ENCODE measurements around the gene GLIS1. TPM values are rescaled to one million over a fixed set of nuclear protein-coding genes. Genes with fewer than 3 reads are reported as not detected.

The GLIS1 gene
- polyA plus RNA-seq, 1 donor (not counting 4 experiments of a cell fraction or from before 2014, with no cell fraction given), result not detected

GRCh38 chr1:53572065-53572814 lies 166.7 kb downstream of the GLIS1 start:
- Histone ChIP-seq H3K4me2 (ENCODE audit: control insufficient read depth, extremely low read depth, insufficient read depth, low read depth, low read length) (peak overlapping the region; percentile 15), H3K9ac (ENCODE audit: control insufficient read depth, extremely low read depth, insufficient read depth, low read length) (no peak overlapping the region)

GRCh38 chr1:53568540-53568939 lies 170.4 kb downstream of the GLIS1 start:
- H3K79me2 ChIP-seq (ENCODE audit: control insufficient read depth, insufficient read depth, low read length), result no peaks in the 10 kb centered on the region
- H3K4me2 ChIP-seq (ENCODE audit: control insufficient read depth, extremely low read depth, insufficient read depth, low read depth, low read length), result no peak overlapping the region
- no peaks in the 10 kb centered on the region for H3K9me3 ChIP-seq (ENCODE audit: control insufficient read depth, low read depth, low read length)
- no peaks in the 10 kb centered on the region for H3K9me1 ChIP-seq (ENCODE audit: control insufficient read depth, extremely low read depth, insufficient read depth, low read length)
- dilution Hi-C loops (cut with MboI; ENCODE audit: extremely low pct_ligation_motif_present, low sequenced_read_pairs), result no loop called here
- no peaks in the 10 kb centered on the region for H4K20me1 ChIP-seq (ENCODE audit: control insufficient read depth, extremely low read depth, insufficient read depth, low read length)
- H3K27ac ChIP-seq (ENCODE audit: control insufficient read depth, insufficient read depth, low read length), result no peak overlapping the region
- FAIRE-seq (no peak), DNase-seq (ENCODE audit: low read depth, low spot score) (no peak)
- TF ChIP-seq CTCF (optimal IDR thresholded peaks at IDR 0.05 in 1 of 3, IDR thresholded peaks at IDR 0.05 in 1 of 3, conservative IDR thresholded peaks at IDR 0.05 in 1 of 3; ENCODE audit: extremely low read depth in 1 of 3, insufficient read depth in 2 of 3, low read length in 3 of 3) (no peak), EZH2 (IDR thresholded peaks at IDR 0.05; ENCODE audit: low read length) (no peak)
- no peaks in the 10 kb centered on the region for H3K36me3 ChIP-seq (ENCODE audit: control insufficient read depth in 2 of 2, extremely low read depth in 1 of 2, insufficient read depth in 2 of 2, low read length in 2 of 2)
- no peak overlapping the region for H3K9ac ChIP-seq (ENCODE audit: control insufficient read depth, extremely low read depth, insufficient read depth, low read length)
- H3K4me1 ChIP-seq (ENCODE audit: control insufficient read depth, extremely low read depth, insufficient read depth, low read length), result peaks cover 8% of the 10 kb centered on the region
- H2AFZ ChIP-seq (ENCODE audit: control insufficient read depth, low read length), result no peak overlapping the region
- no peaks in the 10 kb centered on the region for H3K27me3 ChIP-seq (ENCODE audit: control insufficient read depth, extremely low read depth, insufficient read depth, low read length)
- H3K4me3 ChIP-seq (ENCODE audit: control insufficient read depth in 2 of 3, extremely low read depth in 1 of 3, insufficient read depth in 2 of 3, low read depth in 1 of 3, low read length in 3 of 3), result no peak overlapping the region

More at GRCh38 chr1:53572065-53572814, 166.7 kb downstream of the GLIS1 start:
- no peaks in the 10 kb centered on the region for H3K9me1 ChIP-seq (ENCODE audit: control insufficient read depth, extremely low read depth, insufficient read depth, low read length)
- H3K4me3 ChIP-seq (ENCODE audit: control insufficient read depth in 2 of 3, extremely low read depth in 1 of 3, insufficient read depth in 2 of 3, low read depth in 1 of 3, low read length in 3 of 3), result no peak overlapping the region
- TF ChIP-seq EZH2 (IDR thresholded peaks at IDR 0.05; ENCODE audit: low read length) (no peak), CTCF (optimal IDR thresholded peaks at IDR 0.05 in 1 of 3, IDR thresholded peaks at IDR 0.05 in 1 of 3, conservative IDR thresholded peaks at IDR 0.05 in 1 of 3; ENCODE audit: extremely low read depth in 1 of 3, insufficient read depth in 2 of 3, low read length in 3 of 3) (no peak)
- no peaks in the 10 kb centered on the region for H3K79me2 ChIP-seq (ENCODE audit: control insufficient read depth, insufficient read depth, low read length)
- dilution Hi-C loops (cut with MboI; ENCODE audit: extremely low pct_ligation_motif_present, low sequenced_read_pairs), result no loop called here
- no peaks in the 10 kb centered on the region for H3K36me3 ChIP-seq (ENCODE audit: control insufficient read depth in 2 of 2, extremely low read depth in 1 of 2, insufficient read depth in 2 of 2, low read length in 2 of 2)
- peak; percentile 90 for FAIRE-seq
- no peaks in the 10 kb centered on the region for H3K27me3 ChIP-seq (ENCODE audit: control insufficient read depth, extremely low read depth, insufficient read depth, low read length)
- H3K27ac ChIP-seq (ENCODE audit: control insufficient read depth, insufficient read depth, low read length), result no peak overlapping the region
- DNase-seq (ENCODE audit: low read depth, low spot score), result peak; percentile 83
- H3K9me3 ChIP-seq (ENCODE audit: control insufficient read depth, low read depth, low read length), result no peaks in the 10 kb centered on the region
- no peak overlapping the region for H2AFZ ChIP-seq (ENCODE audit: control insufficient read depth, low read length)
- H3K4me1 ChIP-seq (ENCODE audit: control insufficient read depth, extremely low read depth, insufficient read depth, low read length), result peaks cover 8% of the 10 kb centered on the region
- H4K20me1 ChIP-seq (ENCODE audit: control insufficient read depth, extremely low read depth, insufficient read depth, low read length), result no peaks in the 10 kb centered on the region

Data from keratinocyte (primary cell).